GM06990 (cell line): ENCODE results near the gene GALNS.

Experiments
- DNase-seq: peaks from one replicate; pipeline ENCODE4 v3.0.0-alpha.2; 2011; ENCODE audit not compliant: insufficient read length; ENCODE audit errors: extremely low read depth
- H3K27me3 ChIP-seq: replicated peaks from 2 replicates; pipeline ENCODE4 v1.6.0; 2011; ENCODE audit warnings: low read length; ENCODE audit not compliant: control insufficient read depth, insufficient read depth
- H3K36me3 ChIP-seq: 2 replicates; pipeline ENCODE4 v1.5.1; 2011; ENCODE audit warnings: low read length; ENCODE audit not compliant: control insufficient read depth, insufficient read depth
- H3K4me3 ChIP-seq: replicated peaks from 2 replicates; pipeline ENCODE4 v1.5.1; 2011; ENCODE audit warnings: low read depth, mild to moderate bottlenecking, control low read depth, low read length
- TF ChIP-seq, protein P1 (sequence below): IDR thresholded peaks from 2 replicates; pipeline ENCODE4 v1.5.1; 2011; ENCODE audit warnings: low read length, control low read depth, mild to moderate bottlenecking, inconsistent platforms; ENCODE audit not compliant: insufficient read depth, poor library complexity, severe bottlenecking

The GALNS gene

DNA sequence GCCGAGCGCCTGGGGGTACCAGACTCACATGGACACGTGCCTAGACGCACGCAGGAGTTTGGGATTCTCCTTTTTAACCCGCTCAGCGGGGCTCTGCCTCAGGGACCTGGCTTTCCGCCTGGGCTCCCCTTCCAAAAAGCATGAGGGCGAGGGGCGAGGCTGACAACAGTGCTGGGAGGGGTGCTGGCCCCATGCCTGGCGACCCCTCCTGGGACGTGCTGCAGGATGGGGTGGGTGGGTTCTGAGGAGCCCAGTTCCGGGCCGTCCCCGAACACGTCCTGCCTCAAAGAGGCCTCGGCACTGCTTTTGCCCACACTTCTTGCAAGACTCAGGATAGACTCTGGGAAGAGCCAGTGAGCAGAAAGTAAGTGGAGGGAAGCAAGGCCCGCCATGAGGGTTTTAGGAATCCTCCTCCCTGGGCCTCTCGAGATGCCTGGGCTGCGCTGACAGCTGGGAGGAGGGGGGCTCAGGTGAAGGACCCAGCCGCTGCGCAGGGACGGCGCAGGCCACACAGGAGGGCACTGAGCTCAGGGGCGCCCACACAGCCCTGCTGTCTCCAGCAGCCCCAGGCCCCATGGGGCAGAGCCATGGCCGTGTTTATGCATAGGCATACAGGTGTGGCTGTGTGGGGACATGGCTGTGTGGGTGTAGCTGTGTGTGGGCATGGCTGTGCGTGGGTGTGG is 25.1 kb upstream of the GALNS start:
- Histone ChIP-seq H3K36me3 (peaks cover 68% of the 10 kb centered on the region), H3K27me3 (no peaks in the 10 kb centered on the region), H3K4me3 (no peak overlapping the region)
- TF ChIP-seq, protein P1, sequence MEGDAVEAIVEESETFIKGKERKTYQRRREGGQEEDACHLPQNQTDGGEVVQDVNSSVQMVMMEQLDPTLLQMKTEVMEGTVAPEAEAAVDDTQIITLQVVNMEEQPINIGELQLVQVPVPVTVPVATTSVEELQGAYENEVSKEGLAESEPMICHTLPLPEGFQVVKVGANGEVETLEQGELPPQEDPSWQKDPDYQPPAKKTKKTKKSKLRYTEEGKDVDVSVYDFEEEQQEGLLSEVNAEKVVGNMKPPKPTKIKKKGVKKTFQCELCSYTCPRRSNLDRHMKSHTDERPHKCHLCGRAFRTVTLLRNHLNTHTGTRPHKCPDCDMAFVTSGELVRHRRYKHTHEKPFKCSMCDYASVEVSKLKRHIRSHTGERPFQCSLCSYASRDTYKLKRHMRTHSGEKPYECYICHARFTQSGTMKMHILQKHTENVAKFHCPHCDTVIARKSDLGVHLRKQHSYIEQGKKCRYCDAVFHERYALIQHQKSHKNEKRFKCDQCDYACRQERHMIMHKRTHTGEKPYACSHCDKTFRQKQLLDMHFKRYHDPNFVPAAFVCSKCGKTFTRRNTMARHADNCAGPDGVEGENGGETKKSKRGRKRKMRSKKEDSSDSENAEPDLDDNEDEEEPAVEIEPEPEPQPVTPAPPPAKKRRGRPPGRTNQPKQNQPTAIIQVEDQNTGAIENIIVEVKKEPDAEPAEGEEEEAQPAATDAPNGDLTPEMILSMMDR, result no peak
- DNase-seq, result no peak

DNA sequence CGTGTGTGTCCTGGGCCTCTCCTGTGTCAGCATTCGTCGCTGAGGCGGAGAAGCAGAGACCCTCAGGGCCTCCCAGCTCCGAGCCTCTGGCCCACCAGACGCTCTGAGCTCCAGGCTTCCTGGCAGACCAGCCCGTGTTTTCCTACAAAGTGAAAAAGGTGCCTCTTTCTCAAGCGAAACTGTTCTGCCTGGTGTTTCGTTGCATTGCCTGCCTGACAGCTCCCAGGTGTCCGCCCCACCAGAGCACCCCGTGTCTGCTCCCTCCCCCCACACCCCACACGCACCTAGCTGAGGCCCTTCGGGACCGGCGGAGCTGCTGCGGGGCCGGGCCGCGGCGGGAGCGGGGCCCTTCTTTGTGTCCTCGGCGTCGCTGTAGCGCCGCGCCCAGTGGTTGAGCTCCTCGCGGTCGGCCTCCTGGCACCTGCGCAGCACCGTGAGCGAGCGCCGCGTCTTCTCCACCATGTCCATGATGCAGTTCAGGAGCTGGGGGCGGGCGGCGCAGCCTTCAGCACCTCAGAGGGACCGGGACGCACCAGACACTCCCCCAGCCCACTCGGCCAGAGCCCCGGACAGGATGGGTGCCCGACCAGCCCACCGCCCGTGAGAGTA is 24.4 kb upstream of the GALNS start:
- no peak for DNase-seq
- H3K4me3 ChIP-seq, result no peak overlapping the region
- TF ChIP-seq, protein P1, result no peak
- peaks cover 64% of the 10 kb centered on the region for H3K36me3 ChIP-seq
- no peaks in the 10 kb centered on the region for H3K27me3 ChIP-seq

DNA sequence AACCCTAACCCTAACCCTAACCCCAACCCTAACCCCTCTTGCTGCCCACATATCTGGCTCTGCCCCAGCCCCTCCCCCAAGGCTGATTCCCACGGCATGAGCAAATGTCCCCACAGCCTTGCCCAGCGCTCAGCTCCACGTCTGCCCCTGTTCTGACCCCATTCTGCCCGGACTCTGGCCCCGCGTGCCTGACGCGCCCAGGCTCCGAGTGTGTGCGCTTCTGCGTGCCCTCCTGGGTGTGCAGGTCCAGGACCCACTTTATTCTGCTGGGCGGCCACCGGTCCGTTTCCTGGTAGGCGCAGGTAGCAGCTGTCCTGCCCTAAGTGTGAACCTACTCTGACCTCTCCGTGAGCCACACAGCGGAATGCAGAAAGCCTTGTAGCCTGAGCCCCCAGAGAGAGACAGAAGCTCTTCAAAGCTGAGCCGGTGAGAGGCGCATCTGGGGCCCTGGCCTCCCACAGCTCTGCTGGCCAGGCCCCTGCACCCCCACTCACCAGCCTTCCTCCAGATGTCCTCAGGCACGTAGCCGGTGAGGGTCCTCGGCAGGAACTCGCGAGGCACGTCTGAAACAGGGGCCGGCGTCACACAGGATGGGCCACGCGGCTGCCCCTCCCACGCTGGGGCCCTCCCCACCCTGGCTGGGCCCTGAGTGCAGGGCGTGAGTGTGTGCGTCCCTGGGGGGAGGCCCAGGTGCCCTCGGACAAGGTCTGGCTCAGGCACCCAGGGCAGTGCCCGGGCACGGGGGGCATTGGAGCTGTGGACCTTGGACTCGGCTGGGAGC is 23.7 kb upstream of the GALNS start:
- no peaks in the 10 kb centered on the region for H3K27me3 ChIP-seq
- H3K36me3 ChIP-seq, result peaks cover 58% of the 10 kb centered on the region
- no peak for DNase-seq
- H3K4me3 ChIP-seq, result no peak overlapping the region
- TF ChIP-seq, protein P1, result no peak

DNA sequence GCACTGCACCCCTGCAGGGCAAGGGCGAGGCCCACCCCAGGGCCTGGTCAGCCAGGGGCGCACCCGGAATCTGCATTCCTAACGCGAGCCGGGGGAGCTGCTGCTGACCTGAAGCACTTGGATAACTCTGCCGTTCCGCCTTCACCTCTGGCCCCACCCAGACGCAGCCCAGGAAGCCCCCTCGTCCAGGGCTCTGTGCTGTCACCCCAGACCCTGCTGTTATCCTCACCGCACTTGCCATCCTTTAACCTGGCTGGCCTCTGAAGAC is 23.0 kb upstream of the GALNS start:
- TF ChIP-seq, protein P1, result no peak
- Histone ChIP-seq H3K27me3 (no peaks in the 10 kb centered on the region), H3K4me3 (no peak overlapping the region), H3K36me3 (peaks cover 51% of the 10 kb centered on the region)
- no peak for DNase-seq

- peaks cover 48% of the 10 kb centered on the region for H3K36me3 ChIP-seq
- no peaks in the 10 kb centered on the region for H3K27me3 ChIP-seq
- H3K4me3 ChIP-seq, result no peak overlapping the region
- TF ChIP-seq, protein P1, result no peak
- no peak for DNase-seq
Measured at GRCh38 chr16:88878967-88879787, 22.4 kb upstream of the GALNS start.
